ENCODE data around the gene TCOF1.

TCOF1 gene

GRCh38 chr5:150319484-150319790, 38.1 kb upstream of the TCOF1 start:
- H3K4me3 Mint-ChIP-seq: no peak overlapping the region
- no peak overlapping the region for H3K27ac Mint-ChIP-seq
- peaks cover 2% of the 10 kb centered on the region for H3K4me1 Mint-ChIP-seq
- no peaks in the 10 kb centered on the region for H3K36me3 Mint-ChIP-seq
- peaks cover 3% of the 10 kb centered on the region for H3K27me3 Mint-ChIP-seq
- CTCF ChIA-PET: interaction anchor here (1.3 kb wide), 1 partner anchor 11 kb away, joined by 3 read pairs; no protein-coding TSS in a partner anchor
- H3K9me3 Mint-ChIP-seq: no peaks in the 10 kb centered on the region
- DNase-seq: no peak

GRCh38 chr5:150320044-150320613, 37.4 kb upstream of the TCOF1 start:
- Mint-ChIP-seq H3K36me3 (no peaks in the 10 kb centered on the region), H3K9me3 (no peaks in the 10 kb centered on the region), H3K27ac (no peak overlapping the region), H3K4me3 (no peak overlapping the region), H3K4me1 (peaks cover 2% of the 10 kb centered on the region), H3K27me3 (no peaks in the 10 kb centered on the region)
- DNase-seq: no peak
- CTCF ChIA-PET: interaction anchor here (1.3 kb wide), 1 partner anchor 11 kb away, joined by 3 read pairs; no protein-coding TSS in a partner anchor

- H3K27me3 Mint-ChIP-seq: peaks cover 6% of the 10 kb centered on the region
- no peak overlapping the region for H3K27ac Mint-ChIP-seq
- peaks cover 2% of the 10 kb centered on the region for H3K4me1 Mint-ChIP-seq
- no peak overlapping the region for H3K4me3 Mint-ChIP-seq
- no peaks in the 10 kb centered on the region for H3K36me3 Mint-ChIP-seq
- no peak for DNase-seq
- H3K9me3 Mint-ChIP-seq: no peaks in the 10 kb centered on the region
- CTCF ChIA-PET: no interaction called here
These were observed 36.3 kb upstream of the TCOF1 start for GRCh38 chr5:150321211-150321610.

GRCh38 chr5:150321784-150322183, 35.7 kb upstream of the TCOF1 start:
- H3K9me3 Mint-ChIP-seq: no peaks in the 10 kb centered on the region
- H3K4me1 Mint-ChIP-seq: peaks cover 2% of the 10 kb centered on the region
- peaks cover 11% of the 10 kb centered on the region for H3K27me3 Mint-ChIP-seq
- no peak overlapping the region for H3K27ac Mint-ChIP-seq
- no peaks in the 10 kb centered on the region for H3K36me3 Mint-ChIP-seq
- DNase-seq: no peak
- H3K4me3 Mint-ChIP-seq: no peak overlapping the region
- CTCF ChIA-PET: no interaction called here

- DNase-seq: no peak
- H3K9me3 Mint-ChIP-seq: no peaks in the 10 kb centered on the region
- peaks cover 14% of the 10 kb centered on the region for H3K27me3 Mint-ChIP-seq
- H3K4me1 Mint-ChIP-seq: peaks cover 2% of the 10 kb centered on the region
- H3K4me3 Mint-ChIP-seq: no peak overlapping the region
- no peaks in the 10 kb centered on the region for H3K36me3 Mint-ChIP-seq
- no peak overlapping the region for H3K27ac Mint-ChIP-seq
- CTCF ChIA-PET: no interaction called here
These were observed 35.3 kb upstream of the TCOF1 start for GRCh38 chr5:150322202-150322601.

- Mint-ChIP-seq H3K36me3 (no peaks in the 10 kb centered on the region), H3K9me3 (no peaks in the 10 kb centered on the region), H3K4me3 (no peak overlapping the region), H3K27ac (no peak overlapping the region), H3K4me1 (peaks cover 2% of the 10 kb centered on the region), H3K27me3 (peaks cover 18% of the 10 kb centered on the region)
- DNase-seq: no peak
- CTCF ChIA-PET: no interaction called here
These were observed 34.4 kb upstream of the TCOF1 start for GRCh38 chr5:150323092-150323491.

- H3K4me3 Mint-ChIP-seq: no peak overlapping the region
- peaks cover 20% of the 10 kb centered on the region for H3K27me3 Mint-ChIP-seq
- DNase-seq: no peak
- CTCF ChIA-PET: no interaction called here
- no peaks in the 10 kb centered on the region for H3K9me3 Mint-ChIP-seq
- H3K4me1 Mint-ChIP-seq: peaks cover 2% of the 10 kb centered on the region
- H3K36me3 Mint-ChIP-seq: no peaks in the 10 kb centered on the region
- H3K27ac Mint-ChIP-seq: no peak overlapping the region
These were observed 33.7 kb upstream of the TCOF1 start for GRCh38 chr5:150323819-150324218.

GRCh38 chr5:150325426-150325825, 32.1 kb upstream of the TCOF1 start:
- peaks cover 2% of the 10 kb centered on the region for H3K4me1 Mint-ChIP-seq
- no peaks in the 10 kb centered on the region for H3K36me3 Mint-ChIP-seq
- no peak overlapping the region for H3K27ac Mint-ChIP-seq
- CTCF ChIA-PET: no interaction called here
- H3K4me3 Mint-ChIP-seq: no peak overlapping the region
- H3K27me3 Mint-ChIP-seq: peaks cover 31% of the 10 kb centered on the region
- DNase-seq: no peak
- no peaks in the 10 kb centered on the region for H3K9me3 Mint-ChIP-seq

GRCh38 chr5:150326707-150327106, 30.8 kb upstream of the TCOF1 start:
- CTCF ChIA-PET: no interaction called here
- H3K27ac Mint-ChIP-seq: no peak overlapping the region
- no peaks in the 10 kb centered on the region for H3K36me3 Mint-ChIP-seq
- peaks cover 2% of the 10 kb centered on the region for H3K4me1 Mint-ChIP-seq
- DNase-seq: no peak
- no peak overlapping the region for H3K4me3 Mint-ChIP-seq
- peaks cover 34% of the 10 kb centered on the region for H3K27me3 Mint-ChIP-seq
- no peaks in the 10 kb centered on the region for H3K9me3 Mint-ChIP-seq

- Mint-ChIP-seq H3K9me3 (no peaks in the 10 kb centered on the region), H3K27me3 (peaks cover 34% of the 10 kb centered on the region), H3K4me1 (no peaks in the 10 kb centered on the region), H3K4me3 (no peak overlapping the region), H3K27ac (no peak overlapping the region), H3K36me3 (no peaks in the 10 kb centered on the region)
- DNase-seq: no peak
- CTCF ChIA-PET: no interaction called here
These were observed 30.4 kb upstream of the TCOF1 start for GRCh38 chr5:150327139-150327538.

GRCh38 chr5:150328515-150328914, 29.0 kb upstream of the TCOF1 start:
- Mint-ChIP-seq H3K27ac (no peak overlapping the region), H3K27me3 (peaks cover 39% of the 10 kb centered on the region), H3K9me3 (no peaks in the 10 kb centered on the region), H3K4me3 (no peak overlapping the region), H3K4me1 (no peaks in the 10 kb centered on the region), H3K36me3 (no peaks in the 10 kb centered on the region)
- CTCF ChIA-PET: interaction anchor here (0.8 kb wide), 1 partner anchor 53 kb away, joined by 3 read pairs; no protein-coding TSS in a partner anchor
- no peak for DNase-seq

GRCh38 chr5:150329038-150329437, 28.5 kb upstream of the TCOF1 start:
- Mint-ChIP-seq H3K27ac (no peak overlapping the region), H3K36me3 (no peaks in the 10 kb centered on the region), H3K27me3 (peaks cover 42% of the 10 kb centered on the region), H3K4me3 (no peak overlapping the region), H3K9me3 (no peaks in the 10 kb centered on the region), H3K4me1 (no peaks in the 10 kb centered on the region)
- no peak for DNase-seq
- CTCF ChIA-PET: interaction anchor here (1.1 kb wide), 1 partner anchor 15 kb away, joined by 3 read pairs; no protein-coding TSS in a partner anchor

- Mint-ChIP-seq H3K36me3 (no peaks in the 10 kb centered on the region), H3K27ac (no peak overlapping the region), H3K9me3 (no peaks in the 10 kb centered on the region), H3K4me3 (no peak overlapping the region), H3K4me1 (no peaks in the 10 kb centered on the region), H3K27me3 (peaks cover 45% of the 10 kb centered on the region)
- CTCF ChIA-PET: interaction anchor here (1.1 kb wide), 1 partner anchor 13 kb away, joined by 3 read pairs; no protein-coding TSS in a partner anchor
- DNase-seq: no peak
These were observed 27.3 kb upstream of the TCOF1 start for GRCh38 chr5:150329881-150330876.

- Mint-ChIP-seq H3K27me3 (peaks cover 34% of the 10 kb centered on the region), H3K27ac (no peak overlapping the region), H3K4me3 (no peak overlapping the region), H3K9me3 (no peaks in the 10 kb centered on the region), H3K4me1 (no peaks in the 10 kb centered on the region), H3K36me3 (no peaks in the 10 kb centered on the region)
- CTCF ChIA-PET: no interaction called here
- DNase-seq: no peak
These were observed 24.1 kb upstream of the TCOF1 start for GRCh38 chr5:150333400-150333799.

- Mint-ChIP-seq H3K9me3 (no peaks in the 10 kb centered on the region), H3K36me3 (no peaks in the 10 kb centered on the region), H3K27ac (no peak overlapping the region), H3K4me1 (peaks cover under 1% of the 10 kb centered on the region), H3K4me3 (no peak overlapping the region), H3K27me3 (peaks cover 18% of the 10 kb centered on the region)
- CTCF ChIA-PET: no interaction called here
- DNase-seq: no peak
These were observed 21.7 kb upstream of the TCOF1 start for GRCh38 chr5:150335778-150336177.

All from activated naive CD4-positive, alpha-beta T cell treated with anti-CD3 and anti-CD28 coated beads, Interleukin-2, amount 10 ng/mL, durations not matched to agents 7 days and 5 days (primary cell).